Measurements from ENCODE around the gene SMIM24.
"Not testable (repeated sequence)": the region's sequence is repeated elsewhere in the genome, so short reads cannot be mapped to it uniquely, and the experiment has no call there.

Gene SMIM24

GRCh38 chr19:3480383-3481091, at the start of gene SMIM24:
TSS of gene SMIM24 (minus strand) at chr19:3480525. CDS start at chr19:3480463, 62 bp downstream.
- DNase-seq (ENCODE audit: low read depth), result no peak

DNA sequence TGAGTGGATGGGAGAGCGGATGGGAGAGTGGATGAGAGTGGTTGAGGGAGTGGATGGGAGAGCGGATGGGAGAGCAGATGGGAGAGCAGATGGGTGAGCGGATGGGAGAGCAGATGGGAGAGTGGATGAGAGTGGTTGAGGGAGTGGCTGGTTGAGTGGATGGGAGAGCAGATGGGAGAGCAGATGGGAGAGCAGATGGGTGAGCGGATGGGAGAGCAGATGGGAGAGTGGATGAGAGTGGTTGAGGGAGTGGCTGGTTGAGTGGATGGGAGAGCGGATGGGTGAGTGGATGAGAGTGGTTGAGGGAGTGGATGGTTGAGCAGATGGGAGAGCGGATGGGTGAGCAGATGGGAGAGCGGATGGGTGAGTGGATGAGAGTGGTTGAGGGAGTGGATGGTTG, 49.0 kb upstream of the SMIM24 start:
- not testable (repeated sequence) for DNase-seq (ENCODE audit: low read depth)

DNA sequence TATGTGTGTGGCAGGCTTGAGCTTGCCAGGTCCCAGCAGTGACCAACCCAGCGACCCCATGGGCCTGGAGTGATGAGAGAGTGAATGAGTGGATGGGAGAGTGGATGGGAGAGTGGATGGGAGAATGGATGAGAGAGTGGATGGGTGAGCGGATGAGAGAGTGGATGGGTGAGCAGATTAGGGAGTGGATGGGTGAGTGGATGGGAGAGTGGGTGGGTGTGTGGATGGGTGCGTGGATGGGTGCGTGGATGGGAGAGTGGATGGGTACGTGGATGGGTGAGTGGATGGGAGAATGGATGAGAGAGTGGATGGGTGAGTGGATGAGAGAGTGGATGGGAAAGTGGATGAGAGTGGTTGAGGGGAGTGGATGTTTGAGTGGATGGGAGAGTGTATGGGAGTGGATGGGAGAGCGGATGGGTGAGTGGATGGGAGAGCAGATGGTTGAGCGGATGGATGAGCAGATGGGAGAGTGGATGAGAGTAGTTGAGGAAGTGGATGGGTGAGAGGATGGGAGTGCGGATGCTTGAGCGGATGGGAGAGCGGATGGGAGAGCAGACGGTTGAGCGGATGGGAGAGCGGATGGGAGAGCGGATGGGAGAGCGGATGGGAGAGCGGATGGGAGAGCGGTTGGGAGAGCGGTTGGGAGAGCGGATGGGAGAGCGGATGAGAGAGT, 48.4 kb upstream of the SMIM24 start:
- DNase-seq (ENCODE audit: low read depth), result no peak

GRCh38 chr19:3528080-3528479, 47.8 kb upstream of the SMIM24 start:
- DNase-seq (ENCODE audit: low read depth), result no peak

GRCh38 chr19:3527238-3527910, 47.0 kb upstream of the SMIM24 start:
- no peak for DNase-seq (ENCODE audit: low read depth)

DNA sequence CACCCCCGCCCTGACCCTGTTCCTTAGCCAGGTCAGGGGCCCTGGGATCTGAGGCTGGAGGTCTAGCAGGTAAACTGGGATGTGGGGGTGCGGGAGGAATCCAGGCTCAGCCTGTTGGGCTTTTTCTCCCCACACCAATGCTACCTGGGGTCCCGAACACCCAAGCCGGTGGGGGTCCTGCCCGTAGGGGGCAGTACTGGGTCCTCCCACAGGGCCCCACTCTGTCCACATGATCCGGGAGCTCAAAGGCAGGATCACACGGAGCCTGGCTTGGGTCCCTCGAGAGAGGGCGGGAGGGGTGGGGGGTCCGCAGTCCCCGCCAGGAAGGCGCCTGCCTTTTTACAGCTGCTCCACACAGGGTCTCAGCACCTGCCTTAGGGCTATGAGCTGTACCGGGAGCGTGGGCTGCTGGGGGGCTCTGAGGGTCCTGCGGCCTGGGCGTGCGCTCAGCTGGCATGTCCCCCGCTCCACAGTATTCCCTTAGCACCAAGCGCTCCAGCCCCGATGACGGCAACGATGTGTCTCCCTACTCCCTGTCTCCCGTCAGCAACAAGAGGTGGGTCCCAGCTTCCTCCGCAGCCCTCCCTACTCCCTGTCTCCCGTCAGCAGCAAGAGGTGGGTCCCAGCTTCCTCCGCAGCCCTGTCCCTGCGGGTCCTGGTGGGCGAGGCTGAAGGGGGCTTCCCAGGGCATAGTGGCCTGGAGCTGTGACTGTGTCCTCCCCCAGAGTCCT, 46.3 kb upstream of the SMIM24 start:
- no peak for DNase-seq (ENCODE audit: low read depth)

- no peak for DNase-seq (ENCODE audit: low read depth)
Measured at GRCh38 chr19:3524904-3525451, 44.7 kb upstream of the SMIM24 start.

- DNase-seq (ENCODE audit: low read depth), result no peak
Measured at GRCh38 chr19:3524078-3524842, 43.9 kb upstream of the SMIM24 start.

DNA sequence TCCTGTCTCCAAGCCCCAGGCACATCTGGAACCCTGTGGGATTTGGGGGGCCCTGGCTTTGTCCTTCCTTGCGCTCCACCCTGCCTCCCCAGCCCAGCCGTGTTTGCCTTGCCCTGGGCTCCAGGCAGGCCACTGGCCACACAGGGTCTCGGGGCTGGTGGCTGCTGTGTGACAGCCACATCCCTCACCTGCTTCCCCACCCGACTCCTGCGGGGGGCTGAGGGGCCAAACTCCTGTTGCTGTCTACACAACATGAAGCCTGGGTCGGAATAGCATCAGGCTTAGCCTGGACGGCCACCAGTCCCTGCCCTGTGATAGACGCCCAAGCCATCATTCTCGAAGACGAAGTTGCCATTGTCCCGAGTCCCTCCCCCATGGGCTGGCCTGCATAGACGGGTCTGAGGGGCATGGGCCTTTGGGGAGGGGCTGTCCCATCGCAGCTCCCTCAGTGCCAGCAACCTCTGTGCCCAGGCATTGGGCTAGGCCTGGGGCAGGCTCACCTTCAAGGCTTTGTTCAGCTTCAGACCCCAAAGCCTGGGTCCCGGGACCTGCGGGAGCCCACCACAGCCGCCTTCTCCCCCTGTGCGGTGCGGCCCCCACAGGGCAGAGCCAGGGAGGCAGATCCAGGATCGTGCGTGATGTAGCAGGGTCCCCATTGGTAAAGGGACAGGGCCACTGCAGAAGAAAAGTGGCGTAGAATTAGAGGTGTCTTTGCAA, 43.2 kb upstream of the SMIM24 start:
- no peak for DNase-seq (ENCODE audit: low read depth)

DNA sequence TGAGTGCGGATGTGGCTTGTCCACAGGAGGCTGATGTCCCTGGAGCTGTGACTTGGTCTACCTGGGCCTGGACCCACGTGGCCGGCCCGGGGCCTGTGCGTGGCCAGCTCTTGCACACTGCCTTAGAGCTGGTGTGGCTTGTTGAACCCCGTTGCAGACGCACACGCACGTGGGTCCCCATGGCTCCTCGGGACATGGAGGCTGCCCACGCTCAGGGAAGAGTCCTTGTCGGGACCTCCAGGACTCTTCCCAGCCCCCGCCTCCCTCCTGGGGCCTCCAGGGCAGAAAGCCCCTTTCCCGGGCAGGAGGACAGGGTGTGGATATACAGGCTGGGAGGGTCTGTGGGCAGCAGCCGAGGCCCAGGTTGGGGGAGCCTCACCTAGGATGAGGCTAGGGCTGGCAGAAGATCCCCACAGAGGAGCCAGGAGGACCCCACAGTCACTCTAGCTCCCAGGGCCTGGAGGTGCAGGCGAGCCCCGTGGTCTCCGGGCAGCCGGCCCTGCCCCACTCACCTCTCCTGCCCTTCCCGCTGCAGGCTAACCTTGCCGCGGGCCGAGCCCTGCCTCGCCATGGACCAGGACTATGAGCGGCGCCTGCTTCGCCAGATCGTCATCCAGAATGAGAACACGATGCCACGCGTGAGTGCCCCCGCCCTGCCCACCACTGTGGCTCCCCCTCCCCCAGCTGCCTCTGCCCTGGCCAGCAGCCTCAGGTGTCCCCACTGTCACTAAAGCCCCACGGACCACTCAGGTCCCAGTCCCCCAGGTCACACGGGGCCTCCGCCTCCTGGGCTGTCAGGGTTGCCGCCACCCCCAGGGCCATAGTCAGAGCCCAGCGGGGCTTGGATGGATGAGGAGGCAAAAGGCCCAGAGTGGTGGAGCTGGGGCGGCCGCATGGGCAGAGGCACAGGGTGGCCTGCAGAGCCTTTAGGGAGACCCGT, 42.4 kb upstream of the SMIM24 start:
- no peak for DNase-seq (ENCODE audit: low read depth)

GRCh38 chr19:3521104-3521445, 40.8 kb upstream of the SMIM24 start:
- DNase-seq (ENCODE audit: low read depth), result no peak

DNA sequence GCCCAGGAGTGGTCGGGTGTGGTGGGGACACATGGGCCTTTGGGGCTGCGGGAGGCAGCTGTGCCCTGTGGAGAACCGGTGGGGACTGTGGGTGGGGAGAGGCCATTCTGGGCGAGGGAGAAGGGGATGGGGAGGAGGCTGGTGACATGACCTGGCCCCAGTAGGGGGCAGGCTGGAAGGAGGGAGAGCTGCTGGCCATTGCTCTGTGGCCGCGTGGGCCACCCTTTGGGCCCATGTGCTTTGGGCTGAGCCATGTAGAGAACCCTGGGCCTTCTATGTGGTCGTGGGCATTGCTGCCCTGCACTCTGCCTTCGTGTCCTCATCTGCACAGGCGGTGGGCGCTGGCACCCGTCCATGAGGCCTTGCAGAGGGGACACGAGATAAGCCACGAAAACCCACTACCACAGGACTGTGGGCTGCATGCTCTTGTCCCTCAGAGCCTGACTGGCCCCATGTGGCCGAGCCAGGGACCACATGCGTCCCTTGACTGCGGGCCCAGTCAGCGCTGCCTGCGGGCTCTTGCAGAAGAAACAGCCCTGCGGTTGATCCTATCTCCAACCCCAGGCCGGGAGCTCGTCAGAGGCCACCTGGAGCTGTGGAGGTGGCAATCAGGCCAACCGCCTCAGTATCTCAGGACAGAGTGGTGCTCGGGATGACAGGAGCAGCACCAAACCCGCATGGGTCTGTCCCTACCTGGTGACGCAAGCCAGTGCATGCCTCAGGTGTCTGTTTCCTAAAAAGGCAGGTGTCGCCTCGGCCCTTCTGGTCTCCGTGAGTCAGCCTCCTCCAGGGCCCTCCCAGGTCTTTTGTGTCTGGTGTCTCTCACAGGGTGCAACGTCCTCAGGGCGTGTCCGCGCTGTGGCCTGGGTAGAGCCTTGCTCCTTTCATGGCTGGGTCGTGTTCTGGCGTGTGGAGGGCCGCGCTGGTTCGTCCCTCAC, 40.1 kb upstream of the SMIM24 start:
- no peak for DNase-seq (ENCODE audit: low read depth)

DNA sequence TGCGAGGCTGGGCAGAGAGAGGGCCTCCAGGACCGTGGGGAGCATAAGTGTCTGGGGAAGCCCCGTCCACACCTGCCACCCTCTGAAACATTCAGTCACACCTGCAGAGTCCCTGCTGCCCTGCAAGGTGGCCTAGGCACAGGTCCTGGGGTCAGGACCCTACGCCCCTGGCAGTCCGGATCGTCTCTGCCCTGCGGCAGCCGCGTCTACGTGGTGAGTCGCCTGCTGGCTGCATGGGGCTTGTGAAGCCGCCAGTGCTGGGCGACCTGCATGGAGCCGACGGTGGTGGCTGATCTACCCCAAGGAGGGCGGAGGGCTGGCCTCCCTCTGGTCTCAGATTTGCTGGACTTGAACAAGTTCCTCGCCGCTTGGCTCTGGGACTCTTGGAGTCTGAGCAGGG, 38.8 kb upstream of the SMIM24 start:
- DNase-seq (ENCODE audit: low read depth), result no peak

- no peak for DNase-seq (ENCODE audit: low read depth)
Measured at GRCh38 chr19:3518659-3519058, 38.3 kb upstream of the SMIM24 start.

GRCh38 chr19:3518255-3518654, 37.9 kb upstream of the SMIM24 start:
- DNase-seq (ENCODE audit: low read depth), result no peak

GRCh38 chr19:3517638-3518037, 37.3 kb upstream of the SMIM24 start:
- no peak for DNase-seq (ENCODE audit: low read depth)

DNA sequence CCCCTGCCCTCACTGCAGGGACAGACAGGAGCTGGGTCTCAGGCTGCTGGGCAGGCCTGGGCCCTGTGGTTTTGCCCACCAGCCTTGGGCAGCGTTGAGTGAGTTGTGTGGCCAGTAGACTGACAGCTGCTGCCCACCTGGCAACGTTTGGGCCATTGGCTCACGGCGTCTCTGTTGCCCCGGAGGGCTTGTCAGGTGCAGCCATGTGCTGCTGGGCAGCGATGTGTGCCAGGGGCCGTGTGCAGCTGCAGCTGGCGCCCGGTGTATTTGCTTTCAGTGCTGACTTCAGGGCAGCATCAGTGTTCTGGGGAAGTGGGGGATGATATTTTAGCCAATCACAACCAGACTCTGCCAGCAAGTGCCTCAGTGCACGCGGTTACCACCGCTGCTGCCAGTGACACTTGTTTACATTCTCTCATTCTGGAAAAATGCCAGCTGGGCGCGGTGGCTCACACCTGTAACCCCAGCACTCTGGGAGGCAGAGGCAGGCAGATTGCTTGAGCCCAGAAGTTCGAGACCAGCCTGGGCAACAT, 36.4 kb upstream of the SMIM24 start:
- no peak for DNase-seq (ENCODE audit: low read depth)

GRCh38 chr19:3515891-3516422, 35.6 kb upstream of the SMIM24 start:
- no peak for DNase-seq (ENCODE audit: low read depth)

All from stimulated activated CD8-positive, alpha-beta memory T cell treated with anti-CD3 and anti-CD28 coated beads, Interleukin-15, amount 100 ng/mL, for 24 hours (primary cell).